IMR-90 (cell line): Measurements from ENCODE around the gene UACA.
"Not testable (repeated sequence)": the region's sequence is repeated elsewhere in the genome, so short reads cannot be mapped to it uniquely, and the experiment has no call there.

ENCODE experiments used
- CEBPB ChIP-seq: IDR thresholded peaks from 2 replicates; pipeline ENCODE4 v1.6.1; 2012; ENCODE audit warnings: low read depth, low read length, improper control_type of control experiment
- MAFK ChIP-seq: IDR thresholded peaks from 2 replicates; pipeline ENCODE4 v1.6.1; 2012; ENCODE audit warnings: low read depth, low read length, improper control_type of control experiment
- POLR2A ChIP-seq: IDR thresholded peaks from 2 replicates; pipeline ENCODE4 v1.6.1; 2012; ENCODE audit warnings: mild to moderate bottlenecking, low read depth, low read length
- RAD21 ChIP-seq: IDR thresholded peaks from 2 replicates; pipeline ENCODE4 v1.6.1; 2012; ENCODE audit warnings: low read length, improper control_type of control experiment
- RCOR1 ChIP-seq: IDR thresholded peaks from 2 replicates; pipeline ENCODE4 v1.6.1; 2012; ENCODE audit warnings: mild to moderate bottlenecking, low read length, improper control_type of control experiment; ENCODE audit not compliant: insufficient replicate concordance
- RFX5 ChIP-seq: IDR thresholded peaks from 2 replicates; pipeline ENCODE4 v1.8.0; 2012; ENCODE audit warnings: low read depth, mild to moderate bottlenecking, low read length, moderate library complexity
- SMC3 ChIP-seq: fragments of 150-350 bp; IDR thresholded peaks from 2 replicates; pipeline ENCODE4 v1.6.1; 2016; ENCODE audit warnings: low read depth, mild to moderate bottlenecking, antibody characterized with exemption, low read length, moderate library complexity
- TF ChIP-seq, protein P1 (sequence below): conservative IDR thresholded peaks from 2 replicates; pipeline ENCODE4 v1.5.1; 2012; ENCODE audit warnings: mild to moderate bottlenecking, low read depth, low read length, improper control_type of control experiment
- TF ChIP-seq, protein P2 (sequence below): fragments of 150-350 bp; IDR thresholded peaks from 2 replicates; pipeline ENCODE4 v1.6.1; 2016; ENCODE audit warnings: low read depth, mild to moderate bottlenecking, low read length, moderate library complexity, borderline replicate concordance

DNA sequence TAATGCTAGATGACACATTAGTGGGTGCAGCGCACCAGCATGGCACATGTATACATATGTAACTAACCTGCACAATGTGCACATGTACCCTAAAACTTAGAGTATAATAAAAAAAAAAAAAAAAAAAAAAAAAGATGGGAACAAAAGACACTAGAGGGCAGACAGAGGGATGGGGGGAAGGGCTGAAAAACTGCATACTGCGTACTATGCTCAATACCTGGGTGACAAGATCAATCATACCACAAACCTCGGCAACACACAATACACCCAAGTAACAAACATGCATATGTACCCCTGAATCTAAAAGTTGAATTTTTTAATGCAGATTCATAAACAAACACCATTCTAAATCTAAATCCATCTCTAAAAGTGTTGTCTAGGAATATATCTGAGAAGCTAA, 28.3 kb downstream of the UACA start:
- TF ChIP-seq, protein P1, sequence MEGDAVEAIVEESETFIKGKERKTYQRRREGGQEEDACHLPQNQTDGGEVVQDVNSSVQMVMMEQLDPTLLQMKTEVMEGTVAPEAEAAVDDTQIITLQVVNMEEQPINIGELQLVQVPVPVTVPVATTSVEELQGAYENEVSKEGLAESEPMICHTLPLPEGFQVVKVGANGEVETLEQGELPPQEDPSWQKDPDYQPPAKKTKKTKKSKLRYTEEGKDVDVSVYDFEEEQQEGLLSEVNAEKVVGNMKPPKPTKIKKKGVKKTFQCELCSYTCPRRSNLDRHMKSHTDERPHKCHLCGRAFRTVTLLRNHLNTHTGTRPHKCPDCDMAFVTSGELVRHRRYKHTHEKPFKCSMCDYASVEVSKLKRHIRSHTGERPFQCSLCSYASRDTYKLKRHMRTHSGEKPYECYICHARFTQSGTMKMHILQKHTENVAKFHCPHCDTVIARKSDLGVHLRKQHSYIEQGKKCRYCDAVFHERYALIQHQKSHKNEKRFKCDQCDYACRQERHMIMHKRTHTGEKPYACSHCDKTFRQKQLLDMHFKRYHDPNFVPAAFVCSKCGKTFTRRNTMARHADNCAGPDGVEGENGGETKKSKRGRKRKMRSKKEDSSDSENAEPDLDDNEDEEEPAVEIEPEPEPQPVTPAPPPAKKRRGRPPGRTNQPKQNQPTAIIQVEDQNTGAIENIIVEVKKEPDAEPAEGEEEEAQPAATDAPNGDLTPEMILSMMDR = not testable (repeated sequence)
- not testable (repeated sequence) for TF ChIP-seq MAFK, RFX5, RAD21, POLR2A, RCOR1, SMC3, CEBPB
- TF ChIP-seq, protein P2, sequence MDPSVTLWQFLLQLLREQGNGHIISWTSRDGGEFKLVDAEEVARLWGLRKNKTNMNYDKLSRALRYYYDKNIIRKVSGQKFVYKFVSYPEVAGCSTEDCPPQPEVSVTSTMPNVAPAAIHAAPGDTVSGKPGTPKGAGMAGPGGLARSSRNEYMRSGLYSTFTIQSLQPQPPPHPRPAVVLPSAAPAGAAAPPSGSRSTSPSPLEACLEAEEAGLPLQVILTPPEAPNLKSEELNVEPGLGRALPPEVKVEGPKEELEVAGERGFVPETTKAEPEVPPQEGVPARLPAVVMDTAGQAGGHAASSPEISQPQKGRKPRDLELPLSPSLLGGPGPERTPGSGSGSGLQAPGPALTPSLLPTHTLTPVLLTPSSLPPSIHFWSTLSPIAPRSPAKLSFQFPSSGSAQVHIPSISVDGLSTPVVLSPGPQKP = not testable (repeated sequence)
